DMS53 (cell line): ENCODE measurements around the gene ARHGAP19.
A peak's percentile ranks its signal among the peaks of the same experiment; 100 is the strongest.

Experiments
- DNase-seq: peaks from one replicate; lab custom pipeline; 2025; lab: John Stamatoyannopoulos, UW

Gene ARHGAP19

GRCh38 chr10:97192952-97193435 lies 99.4 kb downstream of the ARHGAP19 start:
- DNase-seq = no peak

GRCh38 chr10:97190450-97190849 lies 102.0 kb downstream of the ARHGAP19 start:
- peak; percentile 34 for DNase-seq

- DNase-seq = no peak
These were observed 104.2 kb downstream of the ARHGAP19 start for GRCh38 chr10:97188261-97188711.

- no peak for DNase-seq
These were observed 105.5 kb downstream of the ARHGAP19 start for GRCh38 chr10:97186911-97187310.

- DNase-seq = peak; percentile 81
These were observed 106.9 kb downstream of the ARHGAP19 start, which contains the start of gene SLIT1 for GRCh38 chr10:97185326-97186058. Gene SLIT1 (minus strand): TSS chr10:97185959. CDS start chr10:97185674, 285 bp downstream.

GRCh38 chr10:97184971-97185325 lies 107.5 kb downstream of the ARHGAP19 start:
- DNase-seq = peak; percentile 47

GRCh38 chr10:97183314-97183713 lies 109.1 kb downstream of the ARHGAP19 start:
- no peak for DNase-seq

GRCh38 chr10:97182288-97182990 lies 110.0 kb downstream of the ARHGAP19 start:
- no peak for DNase-seq

GRCh38 chr10:97180986-97181385 lies 111.5 kb downstream of the ARHGAP19 start:
- DNase-seq = no peak

- DNase-seq = no peak
These were observed 112.1 kb downstream of the ARHGAP19 start for GRCh38 chr10:97180363-97180755.

GRCh38 chr10:97179731-97180362 lies 112.6 kb downstream of the ARHGAP19 start:
- no peak for DNase-seq

GRCh38 chr10:97179311-97179710 lies 113.1 kb downstream of the ARHGAP19 start:
- no peak for DNase-seq

- DNase-seq = no peak
These were observed 114.4 kb downstream of the ARHGAP19 start for GRCh38 chr10:97178074-97178473.

GRCh38 chr10:97176226-97176625 lies 116.2 kb downstream of the ARHGAP19 start:
- DNase-seq = no peak

GRCh38 chr10:97175586-97175985 lies 116.9 kb downstream of the ARHGAP19 start:
- no peak for DNase-seq

- DNase-seq = no peak
These were observed 117.5 kb downstream of the ARHGAP19 start for GRCh38 chr10:97174941-97175340.

GRCh38 chr10:97174276-97174775 lies 118.1 kb downstream of the ARHGAP19 start:
- DNase-seq = no peak

- no peak for DNase-seq
These were observed 119.4 kb downstream of the ARHGAP19 start for GRCh38 chr10:97173036-97173435.
